Adrenal gland (tissue), 5 donors: ENCODE measurements around the gene MTARC2.

Experiments
- CTCF ChIP-seq, 6 experiments: fragments of 450-650 bp in 4 of 6; fragments of 200-600 bp in 2 of 6; sonication (generic) in 1 of 6; IDR thresholded peaks; 1 replicate in 5 of 6; 2 replicates in 1 of 6; pipeline versions ENCODE4 v1.5.1 to v1.8.0; 2016 to 2021; ENCODE audit warnings: antibody characterized with exemption in 6 of 6, mild to moderate bottlenecking in 2 of 6, moderate library complexity in 1 of 6
- POLR2A ChIP-seq, 2 donors: fragments of 450-650 bp; IDR thresholded peaks; one replicate each; pipeline ENCODE4 v1.6.1; 2017; ENCODE audit warnings: antibody characterized with exemption in 2 of 2, mild to moderate bottlenecking in 2 of 2, moderate library complexity in 1 of 2
- donor health status: DM: no; HTN: no; CAD: no.

GRCh38 chr1:220768126-220768601 lies 20.0 kb downstream of the MTARC2 start:
- peak in 4 of 6 experiments; percentile 11 to 52 (median 36) for TF ChIP-seq CTCF (IDR thresholded peaks at IDR 0.05)
- TF ChIP-seq POLR2A (IDR thresholded peaks at IDR 0.05): no peak
